ENCODE data around the gene EDEM2. TPM values are rescaled to one million over a fixed set of nuclear protein-coding genes. Genes with fewer than 3 reads are reported as not detected.
"Not testable (repeated sequence)": the region's sequence is repeated elsewhere in the genome, so short reads cannot be mapped to it uniquely, and the experiment has no call there.

The EDEM2 gene
- total and polyA plus RNA-seq, 2 of the 4 experiments (the other 2 are of a cell fraction) = 19.0 to 27.4 TPM

GRCh38 chr20:35193031-35193791, 46.1 kb upstream of the EDEM2 start:
- H3K27ac ChIP-seq (ENCODE audit: insufficient read depth, low read length); H4K5ac ChIP-seq (ENCODE audit: low read depth, low read length); H3K9me1 ChIP-seq (ENCODE audit: insufficient read depth, low read length); H2AK5ac ChIP-seq (ENCODE audit: low read depth, low read length); H3K23ac ChIP-seq (ENCODE audit: low read depth, low read length); H2BK5ac ChIP-seq (ENCODE audit: low read depth, low read length, poor library complexity, severe bottlenecking); H2BK120ac ChIP-seq (ENCODE audit: low read depth, low read length); H3K4me2 ChIP-seq (ENCODE audit: low read depth, low read length); H4K20me1 ChIP-seq (ENCODE audit: insufficient read depth, low read length); H3K4ac ChIP-seq (ENCODE audit: low read depth, low read length); H3K9ac ChIP-seq (ENCODE audit: low read depth, low read length); H2BK20ac ChIP-seq (ENCODE audit: low read depth, low read length); H4K91ac ChIP-seq (ENCODE audit: insufficient read depth, low read depth, low read length); H3K18ac ChIP-seq (ENCODE audit: low read depth, low read length); H3K56ac ChIP-seq (ENCODE audit: extremely low read depth, insufficient read depth, low read length); H2BK15ac ChIP-seq (ENCODE audit: low read depth, low read length); H3K4me1 ChIP-seq (ENCODE audit: control insufficient read depth, insufficient read depth, low read length); H3K4me3 ChIP-seq (ENCODE audit: insufficient read depth, low read depth, low read length); H3K14ac ChIP-seq (replicated peaks; ENCODE audit: low read depth, low read length); H2AFZ ChIP-seq (replicated peaks; ENCODE audit: low read length, poor library complexity); H2AK9ac ChIP-seq (replicated peaks; ENCODE audit: low read depth, low read length, poor library complexity); BruUV-seq (replicated peaks); H3K27me3 ChIP-seq (ENCODE audit: control insufficient read depth, insufficient read depth, low read length); intact Hi-C loops (cut with micrococcal nuclease); H3K79me1 ChIP-seq (ENCODE audit: low read depth in 1 of 2, low read length in 2 of 2); H3K36me3 ChIP-seq (ENCODE audit: control insufficient read depth, insufficient read depth, low read length); dilution Hi-C loops (cut with HindIII; ENCODE audit: low sequenced_read_pairs, unreplicated experiment); H4K8ac ChIP-seq (ENCODE audit: low read depth in 2 of 2, low read length in 2 of 2); in situ Hi-C loops (cut with MboI; ENCODE audit: low sequenced_read_pairs); H3K9me3 ChIP-seq (ENCODE audit: control insufficient read depth, insufficient read depth, low read length): not testable (repeated sequence)
- DNase-seq = peak; percentile 33
- peak; percentile 35 for ATAC-seq (ENCODE audit: low read depth)
- WGBS, 2 experiments (ENCODE audit: extremely low coverage in 2 of 2, insufficient read length in 1 of 2) = no CpG with 5 or more reads among the region's 9 CpGs
- ChIA-PET POLR2A (ENCODE audit: unreplicated experiment) (interaction anchor here (0.6 kb wide), 1 partner anchor 372 kb away, joined by 8 read pairs; no protein-coding TSS in a partner anchor), CTCF (interaction anchor here (0.5 to 1.9 kb wide), 5 partner anchors 14 to 211 kb away, joined by 3 to 8 read pairs (median 5); no protein-coding TSS in a partner anchor)

All from IMR-90 (cell line).